Neural crest cell (in vitro differentiated cells): ENCODE results near the gene WFS1. TPM values are rescaled to one million over a fixed set of nuclear protein-coding genes. Genes with fewer than 3 reads are reported as not detected.

ENCODE experiments used
- DNase-seq: peaks from one replicate; pipeline ENCODE4 v3.0.0; 2021; ENCODE audit warnings: low read depth, mixed read lengths, low spot score
- H3K27ac Mint-ChIP-seq: one replicate; pipeline ENCODE4 v1.8.0; 2021; ENCODE audit warnings: mild to moderate bottlenecking, mixed read lengths; ENCODE audit not compliant: unreplicated experiment
- H3K27me3 Mint-ChIP-seq: 2 replicates; pipeline ENCODE4 v1.8.0; 2021; ENCODE audit warnings: low read depth, mild to moderate bottlenecking, mixed read lengths
- H3K36me3 Mint-ChIP-seq: 2 replicates; pipeline ENCODE4 v1.8.0; 2021; ENCODE audit warnings: low read depth, mild to moderate bottlenecking, mixed read lengths
- H3K4me1 Mint-ChIP-seq: 2 replicates; pipeline ENCODE4 v1.8.0; 2021; ENCODE audit warnings: mixed read lengths
- H3K4me3 Mint-ChIP-seq: one replicate; pipeline ENCODE4 v1.8.0; 2021; ENCODE audit warnings: mild to moderate bottlenecking, mixed read lengths
- H3K9me3 Mint-ChIP-seq: 2 replicates; pipeline ENCODE4 v1.8.0; 2021; ENCODE audit warnings: mixed read lengths
- CTCF ChIP-seq: fragments of 200-600 bp; sonication (generic); conservative IDR thresholded peaks from 2 replicates; pipeline ENCODE4 v1.5.0; 2021; ENCODE audit warnings: antibody characterized with exemption, mild to moderate bottlenecking
- total RNA-seq: library from RNA; stranded (reverse); gene quantifications from 2 replicates; pipeline ENCODE4 v1.2.1, GENCODE V29; 2021

The WFS1 gene
- total RNA-seq, 1 donor from 2014 or later = 24.8 TPM

- TF ChIP-seq CTCF = no peak
- no peaks in the 10 kb centered on the region for H3K36me3 Mint-ChIP-seq
- no peak for DNase-seq
- H3K27ac Mint-ChIP-seq = no peak overlapping the region
- peaks cover 16% of the 10 kb centered on the region for H3K4me1 Mint-ChIP-seq
- no peaks in the 10 kb centered on the region for H3K9me3 Mint-ChIP-seq
- no peaks in the 10 kb centered on the region for H3K27me3 Mint-ChIP-seq
- no peak overlapping the region for H3K4me3 Mint-ChIP-seq
These were observed 10.8 kb downstream of the WFS1 start for GRCh38 chr4:6280365-6280996.

GRCh38 chr4:6281436-6282313 is 12.0 kb downstream of the WFS1 start:
- H3K27me3 Mint-ChIP-seq = no peaks in the 10 kb centered on the region
- H3K27ac Mint-ChIP-seq = peak overlapping the region; percentile 87
- no peaks in the 10 kb centered on the region for H3K9me3 Mint-ChIP-seq
- no peak overlapping the region for H3K4me3 Mint-ChIP-seq
- no peaks in the 10 kb centered on the region for H3K36me3 Mint-ChIP-seq
- no peak for DNase-seq
- TF ChIP-seq CTCF = no peak
- H3K4me1 Mint-ChIP-seq = peaks cover 4% of the 10 kb centered on the region

- H3K27me3 Mint-ChIP-seq = no peaks in the 10 kb centered on the region
- H3K4me3 Mint-ChIP-seq = no peak overlapping the region
- DNase-seq = no peak
- H3K9me3 Mint-ChIP-seq = no peaks in the 10 kb centered on the region
- peak overlapping the region; percentile 7 for H3K27ac Mint-ChIP-seq
- TF ChIP-seq CTCF = no peak
- no peaks in the 10 kb centered on the region for H3K4me1 Mint-ChIP-seq
- no peaks in the 10 kb centered on the region for H3K36me3 Mint-ChIP-seq
These were observed 12.7 kb downstream of the WFS1 start for GRCh38 chr4:6282314-6282771.

GRCh38 chr4:6283282-6283681 is 13.6 kb downstream of the WFS1 start:
- Mint-ChIP-seq H3K4me1 (no peaks in the 10 kb centered on the region), H3K4me3 (no peak overlapping the region), H3K27me3 (no peaks in the 10 kb centered on the region), H3K27ac (no peak overlapping the region), H3K9me3 (no peaks in the 10 kb centered on the region), H3K36me3 (no peaks in the 10 kb centered on the region)
- DNase-seq = no peak
- no peak for TF ChIP-seq CTCF

DNA sequence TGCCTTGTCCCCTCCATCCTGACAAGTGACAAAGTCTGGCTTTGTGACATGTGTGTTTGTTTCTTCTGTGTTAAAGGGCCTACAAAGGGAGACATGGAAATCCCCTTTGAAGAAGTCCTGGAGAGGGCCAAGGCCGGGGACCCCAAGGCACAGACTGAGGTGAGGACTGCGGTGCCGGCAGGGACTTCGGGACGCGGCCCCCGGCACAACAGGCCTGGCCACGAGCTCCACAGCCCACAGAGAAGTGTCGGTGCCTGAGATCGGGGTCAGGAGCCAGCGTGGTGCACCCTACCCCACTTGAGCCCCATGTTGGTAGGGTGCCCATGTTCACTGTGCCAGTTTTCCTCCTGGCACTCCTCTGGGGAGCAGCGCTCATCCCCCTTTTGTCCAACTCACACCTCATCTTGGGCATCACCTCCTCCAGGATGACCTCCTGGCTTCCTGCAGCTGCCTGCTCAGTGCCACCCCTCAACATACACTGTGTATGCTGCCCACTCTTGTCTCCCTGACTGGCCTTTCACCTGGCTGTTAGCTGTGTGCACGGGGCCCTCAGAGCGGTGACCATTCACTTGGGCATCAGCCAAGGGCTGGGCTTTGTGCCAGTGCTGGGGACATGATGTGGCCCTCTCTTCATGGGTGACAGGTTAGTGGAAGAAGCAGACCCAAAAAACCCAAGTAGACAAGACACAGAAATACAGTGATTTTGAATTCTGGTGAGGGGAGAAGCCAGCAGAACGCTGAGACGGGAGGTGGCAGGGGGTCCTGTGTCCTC is 17.6 kb downstream of the WFS1 start:
- Mint-ChIP-seq H3K4me3 (no peak overlapping the region), H3K4me1 (no peaks in the 10 kb centered on the region), H3K27ac (no peak overlapping the region), H3K27me3 (no peaks in the 10 kb centered on the region), H3K9me3 (no peaks in the 10 kb centered on the region), H3K36me3 (no peaks in the 10 kb centered on the region)
- no peak for TF ChIP-seq CTCF
- DNase-seq = no peak
